NCI-H146 (cell line): Measurements from ENCODE around the gene TACC2.
A peak's percentile ranks its signal among the peaks of the same experiment; 100 is the strongest.

Source experiments
- DNase-seq: peaks from one replicate; lab custom pipeline; 2025; lab: John Stamatoyannopoulos, UW

The TACC2 gene

GRCh38 chr10:122148876-122149560 is 160.1 kb downstream of the TACC2 start:
- no peak for DNase-seq

DNA sequence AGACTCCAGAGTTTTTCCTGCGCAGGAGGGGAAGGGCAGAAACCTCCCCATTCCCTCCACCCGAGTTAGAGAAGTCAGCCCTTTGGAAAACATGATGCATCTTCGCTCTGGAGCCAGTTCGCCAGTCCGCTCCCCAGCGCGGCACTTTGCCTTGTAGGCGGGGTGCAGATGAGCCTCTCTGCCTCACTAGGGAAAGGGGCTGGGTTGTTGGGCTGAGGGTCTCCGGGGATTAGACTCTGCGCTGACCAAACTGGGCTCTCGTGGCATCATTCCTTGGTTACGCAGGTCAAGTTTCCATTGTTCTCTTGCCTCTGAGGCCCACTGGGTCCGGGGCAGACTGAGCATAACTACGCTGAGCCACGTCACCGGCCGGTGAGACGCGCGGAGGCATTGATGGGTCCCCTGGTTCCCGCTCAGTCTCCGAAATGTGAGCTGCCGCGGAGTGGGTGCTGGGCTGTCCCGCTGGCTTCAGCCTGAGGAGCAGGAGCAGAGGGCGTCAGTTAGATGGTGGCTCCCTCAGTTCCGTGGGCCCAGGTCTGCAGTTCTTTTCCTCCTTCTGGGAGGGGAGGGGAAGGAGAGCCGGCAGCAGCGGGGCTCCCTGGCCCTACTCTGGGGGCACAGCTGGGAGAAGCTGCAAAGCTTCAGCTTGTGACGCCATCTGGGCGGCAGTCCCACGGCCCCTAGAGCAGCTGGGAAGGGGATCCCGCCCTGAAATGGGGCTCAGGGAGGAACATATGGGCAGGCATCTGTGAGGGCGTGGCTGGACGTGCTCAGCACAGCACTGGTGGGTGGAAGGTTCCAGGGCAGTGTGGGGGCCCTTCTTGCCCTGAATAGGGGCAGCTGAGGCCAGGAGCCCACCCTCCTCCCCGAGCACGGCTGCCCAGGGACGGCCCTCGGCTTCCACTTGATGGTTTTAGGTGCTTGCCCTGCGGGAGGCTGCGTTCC is 160.9 kb downstream of the TACC2 start:
- no peak for DNase-seq

- no peak for DNase-seq
Observed at GRCh38 chr10:122151121-122151694, 162.2 kb downstream of the TACC2 start.

GRCh38 chr10:122152544-122152943 is 163.6 kb downstream of the TACC2 start:
- no peak for DNase-seq

- no peak for DNase-seq
Observed at GRCh38 chr10:122154031-122154544, 165.1 kb downstream of the TACC2 start.

DNA sequence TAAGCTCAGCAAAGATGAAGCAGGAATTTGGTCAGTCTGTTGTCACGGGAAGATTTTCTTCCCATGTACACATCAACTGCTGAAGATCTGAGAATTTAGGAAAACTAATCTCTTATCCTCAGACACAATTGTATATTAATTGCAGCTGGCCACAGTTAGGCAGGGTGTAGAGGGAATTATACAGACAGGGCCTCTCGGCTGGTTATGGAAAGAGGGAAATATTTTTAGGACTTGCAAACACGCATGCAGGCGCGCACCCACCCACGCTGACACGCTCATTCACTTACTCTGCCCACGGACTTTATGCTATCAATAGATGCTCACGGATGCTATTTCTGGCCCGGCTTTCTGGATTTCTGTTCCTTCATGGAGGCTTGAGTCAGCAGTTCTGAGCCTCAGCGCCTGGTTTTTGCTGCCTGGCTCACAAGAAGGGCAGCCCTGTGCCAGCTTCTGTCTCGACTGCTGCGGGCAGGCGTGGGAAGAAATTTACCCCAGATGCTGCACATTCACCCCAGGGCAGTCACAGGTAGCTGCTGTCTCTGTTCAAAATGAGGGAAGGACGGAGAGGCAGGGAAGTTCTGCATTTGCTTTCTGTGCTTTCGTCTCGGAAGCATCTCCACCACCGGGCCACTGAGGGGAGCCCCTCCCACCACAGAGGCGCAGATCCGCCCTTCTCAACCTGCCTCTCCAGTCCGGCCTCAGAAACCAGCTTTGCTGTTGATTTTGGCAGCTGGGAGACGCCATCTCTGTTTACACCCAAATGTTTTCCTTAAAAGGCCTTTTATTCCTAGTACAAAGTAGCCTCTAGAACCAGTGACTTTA is 165.8 kb downstream of the TACC2 start:
- DNase-seq = no peak

GRCh38 chr10:122157451-122157850 is 168.5 kb downstream of the TACC2 start:
- DNase-seq = no peak

DNA sequence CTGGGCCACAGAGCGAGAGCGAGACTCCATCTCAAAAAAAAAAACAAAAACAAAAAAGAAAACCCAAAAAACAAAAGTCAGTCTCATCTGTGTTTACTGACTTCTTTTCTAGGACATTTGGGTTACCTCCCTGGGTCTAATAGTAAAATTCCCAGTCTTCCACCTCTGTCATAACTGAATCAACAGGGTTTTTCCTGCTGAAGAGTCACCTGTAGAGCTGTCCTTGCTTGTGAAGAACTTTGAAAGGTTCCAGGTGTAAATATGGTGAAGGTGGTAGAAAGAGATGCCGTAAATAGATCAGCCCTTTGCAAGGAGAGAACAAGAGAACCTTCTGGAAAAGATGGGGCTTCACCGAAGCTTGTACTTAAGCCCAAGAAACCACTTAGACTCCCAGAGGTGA is 169.4 kb downstream of the TACC2 start:
- DNase-seq = no peak

GRCh38 chr10:122159141-122159970 is 170.4 kb downstream of the TACC2 start:
- peak; percentile 77 for DNase-seq

GRCh38 chr10:122161795-122162194 is 172.8 kb downstream of the TACC2 start:
- no peak for DNase-seq

- DNase-seq = no peak
Observed at GRCh38 chr10:122162671-122163173, 173.8 kb downstream of the TACC2 start.

GRCh38 chr10:122163174-122164022 is 174.4 kb downstream of the TACC2 start:
- DNase-seq = no peak

DNA sequence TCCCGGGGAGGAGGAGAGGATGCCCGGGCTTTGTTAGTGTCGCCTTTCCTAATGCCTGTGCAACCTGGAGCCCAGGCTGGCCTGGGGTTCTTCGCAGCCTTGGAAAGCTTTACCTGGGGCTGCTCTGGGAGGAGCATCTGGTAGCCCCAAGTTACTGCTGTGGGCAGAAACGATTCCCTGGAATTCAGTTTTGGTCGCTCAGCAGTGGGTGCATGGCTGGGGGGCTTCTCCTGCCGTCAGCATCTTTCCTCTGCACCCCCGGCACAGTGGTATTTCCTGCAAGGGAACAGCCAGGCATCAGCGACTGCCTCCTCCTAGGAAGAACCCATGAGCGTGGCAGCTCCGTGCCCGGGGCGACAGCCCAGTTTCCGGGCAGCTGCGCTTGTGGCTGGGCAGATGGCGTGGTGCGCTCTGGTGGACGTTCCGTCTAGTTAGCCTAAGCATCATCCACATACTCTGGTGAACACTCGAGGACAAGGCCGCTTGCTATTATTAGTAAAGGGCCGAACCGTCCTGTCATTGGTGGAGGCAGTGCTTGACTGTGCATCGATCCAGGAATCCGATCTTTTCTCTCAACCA is 175.1 kb downstream of the TACC2 start:
- DNase-seq = no peak

DNA sequence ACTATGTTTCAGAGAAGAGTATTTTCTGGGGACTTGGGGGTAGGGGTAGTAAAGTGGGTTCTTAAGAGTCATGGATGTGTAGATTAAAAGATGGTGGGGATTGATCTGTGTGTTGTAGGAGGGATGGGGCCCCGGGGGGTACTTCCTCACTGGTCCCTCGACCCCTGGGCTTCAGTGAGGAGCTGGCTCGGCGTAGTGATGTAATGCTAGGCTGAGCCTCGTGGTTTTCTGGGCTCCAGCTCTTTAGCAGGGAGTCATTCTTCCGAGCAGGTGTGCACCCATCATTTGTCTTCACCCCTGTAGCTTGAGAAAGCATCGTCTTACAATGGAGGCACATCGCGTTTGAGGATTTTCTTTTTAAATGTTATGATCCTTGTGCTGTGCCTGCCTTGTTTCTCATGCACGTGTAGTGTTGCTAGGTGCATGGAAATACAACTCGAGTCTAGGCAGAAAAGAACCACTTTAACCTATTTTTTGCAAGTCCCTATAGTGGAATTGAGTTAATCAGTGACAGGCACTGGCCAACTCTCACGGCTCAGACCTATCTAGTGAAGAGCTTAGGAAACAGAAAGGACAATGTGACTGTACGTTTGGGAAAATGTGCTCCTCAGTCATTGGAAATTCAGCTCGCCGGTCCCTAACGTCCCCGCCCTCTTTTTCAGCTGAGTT is 176.0 kb downstream of the TACC2 start:
- peak; percentile 26 for DNase-seq

- peak; percentile 78 for DNase-seq
Observed at GRCh38 chr10:122165484-122166276, 176.7 kb downstream of the TACC2 start.

DNA sequence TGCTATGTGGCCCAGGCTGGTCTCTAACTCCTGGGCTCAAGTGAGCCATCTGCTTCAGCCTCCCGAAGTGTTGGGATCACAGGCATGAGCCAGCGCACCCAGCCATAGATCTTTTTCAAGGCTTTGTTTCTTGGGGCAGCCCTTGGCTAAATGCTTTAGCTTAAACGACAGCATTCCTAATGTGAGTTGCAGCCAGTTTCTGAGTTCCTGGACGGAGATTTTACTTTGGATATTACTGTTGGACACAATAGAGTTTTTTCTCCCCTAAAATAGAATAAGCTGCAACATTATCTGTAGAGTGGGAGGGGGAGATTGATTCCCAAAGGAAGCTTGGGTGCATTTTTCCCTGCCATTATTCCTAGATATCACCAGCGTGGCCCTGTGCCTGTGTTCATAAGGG is 179.1 kb downstream of the TACC2 start:
- no peak for DNase-seq

DNA sequence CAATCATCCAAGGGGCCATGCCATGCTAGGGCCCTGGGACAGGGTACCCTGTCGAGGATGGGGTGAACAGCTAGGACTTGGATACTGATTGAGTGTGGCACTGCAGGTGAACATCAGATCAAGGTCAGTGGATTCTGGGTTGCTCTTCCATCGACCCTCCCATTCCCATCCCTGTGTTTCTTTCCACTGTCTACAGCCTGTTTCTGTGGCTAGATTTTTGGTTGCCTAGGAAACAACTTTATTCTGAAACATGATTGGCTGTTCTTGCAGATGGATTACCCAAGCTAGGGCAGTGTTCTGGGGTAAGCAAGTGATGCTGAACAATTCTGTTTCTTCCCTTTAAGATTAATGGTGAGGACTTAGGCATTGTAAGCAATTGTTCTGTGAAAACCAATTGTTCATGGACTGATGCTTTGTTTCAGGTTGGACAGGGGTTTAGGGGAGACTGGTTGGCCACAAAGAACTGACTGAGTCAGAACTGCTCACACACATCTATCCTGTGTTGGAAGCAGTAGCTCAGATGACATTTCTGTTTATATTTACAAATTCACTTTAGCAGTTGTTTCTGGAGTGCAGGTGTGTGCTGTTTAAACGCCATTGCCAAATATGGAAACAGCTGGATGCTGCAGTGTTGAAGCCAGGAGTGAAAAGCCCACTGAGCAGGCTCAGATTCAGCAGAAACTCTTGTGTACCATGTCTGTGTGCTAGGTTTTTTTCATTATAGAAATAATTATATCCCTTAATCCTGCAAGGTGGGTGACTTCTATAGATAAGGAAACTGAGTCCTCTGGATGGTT is 179.8 kb downstream of the TACC2 start:
- DNase-seq = peak; percentile 16
